SU-DHL-6 (cell line): Measurements from ENCODE around the gene SYTL4.
"Not testable (repeated sequence)": the region's sequence is repeated elsewhere in the genome, so short reads cannot be mapped to it uniquely, and the experiment has no call there.

Source experiments
- H2AFZ ChIP-seq: fragments of 200-600 bp; sonication (generic); 2 replicates; pipeline ENCODE4 v1.6.1; 2014; ENCODE audit warnings: low read depth, mild to moderate bottlenecking, moderate library complexity, mixed read lengths, antibody characterized with exemption, low read length; ENCODE audit not compliant: severe bottlenecking
- H3F3A ChIP-seq: fragments of 200-600 bp; shearing (Covaris generic); 2 replicates; pipeline ENCODE4 v1.6.0; 2016; ENCODE audit warnings: antibody characterized with exemption, mild to moderate bottlenecking; ENCODE audit not compliant: insufficient read depth
- H3K27ac ChIP-seq: fragments of 200-600 bp; sonication (generic); 2 replicates; pipeline ENCODE4 v1.5.1; 2016; ENCODE audit warnings: low read depth, mild to moderate bottlenecking, low read length, moderate library complexity, mixed read lengths
- H3K27me3 ChIP-seq: fragments of 200-600 bp; sonication (generic), shearing (Covaris generic); 2 replicates; pipeline ENCODE4 v1.6.0; 2014; ENCODE audit warnings: mild to moderate bottlenecking, low read length
- H3K36me3 ChIP-seq: fragments of 200-600 bp; sonication (generic); 2 replicates; pipeline ENCODE4 v1.6.1; 2014; ENCODE audit warnings: mild to moderate bottlenecking, low read length, mixed read lengths
- H3K4me2 ChIP-seq: fragments of 300-600, 200-600 bp; shearing (Covaris generic), sonication (generic); 2 replicates; pipeline ENCODE4 v1.6.0; 2014; ENCODE audit warnings: low read length, low read depth, mild to moderate bottlenecking; ENCODE audit not compliant: poor library complexity, severe bottlenecking
- H3K4me3 ChIP-seq: fragments of 200-600 bp; sonication (generic); 2 replicates; pipeline ENCODE4 v1.5.1; 2014; ENCODE audit warnings: antibody characterized with exemption, low read length, mild to moderate bottlenecking, mixed read lengths; ENCODE audit not compliant: insufficient read depth, poor library complexity, severe bottlenecking
- H3K79me2 ChIP-seq: fragments of 200-600 bp; sonication (generic); 2 replicates; pipeline ENCODE4 v1.6.1; 2014; ENCODE audit warnings: mild to moderate bottlenecking, low read length, moderate library complexity; ENCODE audit not compliant: insufficient read depth
- H3K9ac ChIP-seq: fragments of 200-600 bp; sonication (generic); 2 replicates; pipeline ENCODE4 v1.7.0; 2014; ENCODE audit warnings: mild to moderate bottlenecking, low read length
- H3K9me2 ChIP-seq: fragments of 200-600 bp; sonication (generic); replicated peaks from 2 replicates; pipeline ENCODE4 v1.6.1; 2014; ENCODE audit warnings: low read length; ENCODE audit not compliant: insufficient read depth
- H3K9me3 ChIP-seq: fragments of 200-600 bp; sonication (generic); 2 replicates; pipeline ENCODE4 v1.6.1; 2014; ENCODE audit warnings: low read length, mixed read lengths; ENCODE audit not compliant: insufficient read depth
- H4K20me1 ChIP-seq: fragments of 200-600 bp; sonication (generic); 2 replicates; pipeline ENCODE4 v1.6.1; 2014; ENCODE audit warnings: low read depth, mild to moderate bottlenecking, antibody characterized with exemption, low read length, moderate library complexity, mixed read lengths
- EZH2phosphoT487 ChIP-seq: fragments of 200-600 bp; sonication (generic), shearing (Covaris generic); conservative IDR thresholded peaks from 2 replicates; pipeline ENCODE4 v1.6.1; 2018; ENCODE audit warnings: mild to moderate bottlenecking, antibody characterized with exemption, low read length, moderate library complexity, mixed read lengths
- TF ChIP-seq, protein P1 (sequence below): fragments of 200-600 bp; sonication (generic); IDR thresholded peaks from one replicate; pipeline ENCODE4 v1.5.1; 2017; ENCODE audit warnings: antibody characterized with exemption, mild to moderate bottlenecking, low read length, moderate library complexity; ENCODE audit not compliant: insufficient read depth, poor library complexity, severe bottlenecking

SYTL4 gene

DNA sequence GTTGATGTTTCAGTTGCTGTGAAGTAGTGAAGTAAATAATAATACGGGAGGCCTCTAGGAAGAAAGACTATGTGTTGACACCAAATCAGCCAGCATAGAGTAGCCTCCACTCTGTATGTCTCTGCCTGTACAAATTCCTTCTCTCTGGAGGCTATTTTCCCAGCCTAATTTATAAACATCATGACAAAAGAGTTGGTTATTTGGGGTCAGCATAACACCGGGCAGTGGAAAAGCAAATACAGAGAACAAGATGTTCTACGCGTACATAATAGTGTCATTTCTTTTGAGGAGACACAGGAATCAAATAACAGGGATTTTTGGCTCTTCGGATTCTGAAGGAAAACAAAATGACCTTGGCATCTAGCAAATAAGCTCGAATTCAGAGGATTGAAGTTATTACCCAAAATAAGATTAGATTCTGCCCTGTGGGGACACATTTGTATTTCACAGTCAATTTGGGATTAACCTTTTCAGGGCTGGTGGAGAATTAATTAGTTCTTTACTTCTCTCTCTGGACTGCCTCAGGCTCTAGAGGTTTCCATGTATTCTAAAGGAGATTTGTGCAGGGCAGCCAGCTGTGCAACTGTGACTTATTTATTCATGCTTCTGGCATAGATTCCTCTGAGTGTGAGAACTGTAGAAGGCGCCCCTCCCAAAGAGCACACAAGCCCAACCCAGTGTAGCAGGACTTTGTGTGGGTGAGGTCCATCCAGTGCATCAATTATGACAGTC, 14.1 kb upstream of the SYTL4 start:
- Histone ChIP-seq H3K27me3 (no peaks in the 10 kb centered on the region), H3K36me3 (no peaks in the 10 kb centered on the region), H3K9me3 (no peaks in the 10 kb centered on the region), H3K27ac (no peak overlapping the region), H4K20me1 (no peaks in the 10 kb centered on the region), H3K9ac (no peak overlapping the region), H3K4me2 (no peak overlapping the region), H3K4me3 (no peak overlapping the region), H3K79me2 (no peaks in the 10 kb centered on the region), H2AFZ (no peak overlapping the region), H3F3A (no peaks in the 10 kb centered on the region), H3K9me2 (no peaks in the 10 kb centered on the region)
- TF ChIP-seq, protein P1, sequence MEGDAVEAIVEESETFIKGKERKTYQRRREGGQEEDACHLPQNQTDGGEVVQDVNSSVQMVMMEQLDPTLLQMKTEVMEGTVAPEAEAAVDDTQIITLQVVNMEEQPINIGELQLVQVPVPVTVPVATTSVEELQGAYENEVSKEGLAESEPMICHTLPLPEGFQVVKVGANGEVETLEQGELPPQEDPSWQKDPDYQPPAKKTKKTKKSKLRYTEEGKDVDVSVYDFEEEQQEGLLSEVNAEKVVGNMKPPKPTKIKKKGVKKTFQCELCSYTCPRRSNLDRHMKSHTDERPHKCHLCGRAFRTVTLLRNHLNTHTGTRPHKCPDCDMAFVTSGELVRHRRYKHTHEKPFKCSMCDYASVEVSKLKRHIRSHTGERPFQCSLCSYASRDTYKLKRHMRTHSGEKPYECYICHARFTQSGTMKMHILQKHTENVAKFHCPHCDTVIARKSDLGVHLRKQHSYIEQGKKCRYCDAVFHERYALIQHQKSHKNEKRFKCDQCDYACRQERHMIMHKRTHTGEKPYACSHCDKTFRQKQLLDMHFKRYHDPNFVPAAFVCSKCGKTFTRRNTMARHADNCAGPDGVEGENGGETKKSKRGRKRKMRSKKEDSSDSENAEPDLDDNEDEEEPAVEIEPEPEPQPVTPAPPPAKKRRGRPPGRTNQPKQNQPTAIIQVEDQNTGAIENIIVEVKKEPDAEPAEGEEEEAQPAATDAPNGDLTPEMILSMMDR = no peak
- TF ChIP-seq EZH2phosphoT487 = no peak

DNA sequence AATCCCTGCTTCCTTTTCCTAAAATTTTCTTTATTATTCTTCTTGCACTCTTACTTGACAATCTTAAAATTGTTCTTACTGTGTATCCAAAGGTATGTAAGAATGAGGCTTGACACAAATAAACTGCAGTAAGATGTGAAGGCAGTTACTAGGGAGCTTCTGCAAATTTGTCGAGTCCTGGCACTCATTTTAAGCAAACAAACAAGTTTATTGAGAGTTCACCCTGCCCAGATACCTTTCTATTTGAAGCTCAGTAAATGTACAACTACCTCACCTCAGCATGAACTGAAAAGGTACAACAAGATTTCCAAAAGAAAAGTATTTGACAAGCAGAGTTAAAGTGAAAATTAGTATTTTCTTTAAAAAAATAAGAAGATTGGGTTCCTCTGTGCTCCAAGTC, 13.3 kb upstream of the SYTL4 start:
- Histone ChIP-seq H3K27ac (no peak overlapping the region), H3K36me3 (no peaks in the 10 kb centered on the region), H4K20me1 (no peaks in the 10 kb centered on the region), H3K9me3 (no peaks in the 10 kb centered on the region), H3K9me2 (no peaks in the 10 kb centered on the region), H3F3A (no peaks in the 10 kb centered on the region), H3K27me3 (no peaks in the 10 kb centered on the region), H3K9ac (no peak overlapping the region), H2AFZ (no peak overlapping the region), H3K79me2 (no peaks in the 10 kb centered on the region), H3K4me3 (no peak overlapping the region), H3K4me2 (no peak overlapping the region)
- TF ChIP-seq, protein P1 = no peak
- TF ChIP-seq EZH2phosphoT487 = no peak

DNA sequence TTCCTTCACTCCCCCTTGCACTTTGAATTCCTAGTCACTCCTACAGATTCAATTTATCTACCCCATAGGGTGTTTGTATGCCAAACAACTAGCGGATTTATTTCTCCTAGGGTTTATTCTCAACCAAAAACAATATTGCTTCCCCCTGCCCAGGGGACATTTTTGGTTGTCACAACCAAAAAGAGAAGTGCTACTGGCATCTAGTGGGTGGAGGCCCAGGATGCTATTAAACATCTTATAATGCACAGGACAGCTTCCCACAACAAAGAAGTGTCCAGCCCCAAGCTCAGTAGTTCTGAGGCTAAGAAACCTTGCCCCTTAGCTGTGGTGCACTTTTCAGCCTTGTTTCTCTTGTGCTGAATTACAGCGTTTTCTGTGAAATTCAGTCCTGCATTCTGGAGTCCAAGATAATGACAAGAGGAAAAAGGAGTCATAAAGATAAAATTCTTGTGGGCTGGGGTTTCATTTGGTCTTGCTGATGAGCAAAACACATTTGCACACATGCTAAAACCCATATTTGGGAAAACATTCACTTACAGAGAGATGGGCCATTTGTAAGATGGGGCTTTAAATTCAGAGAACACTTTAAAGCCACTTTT, 11.2 kb upstream of the SYTL4 start:
- Histone ChIP-seq H3K4me2 (no peak overlapping the region), H3K9me2 (no peaks in the 10 kb centered on the region)

DNA sequence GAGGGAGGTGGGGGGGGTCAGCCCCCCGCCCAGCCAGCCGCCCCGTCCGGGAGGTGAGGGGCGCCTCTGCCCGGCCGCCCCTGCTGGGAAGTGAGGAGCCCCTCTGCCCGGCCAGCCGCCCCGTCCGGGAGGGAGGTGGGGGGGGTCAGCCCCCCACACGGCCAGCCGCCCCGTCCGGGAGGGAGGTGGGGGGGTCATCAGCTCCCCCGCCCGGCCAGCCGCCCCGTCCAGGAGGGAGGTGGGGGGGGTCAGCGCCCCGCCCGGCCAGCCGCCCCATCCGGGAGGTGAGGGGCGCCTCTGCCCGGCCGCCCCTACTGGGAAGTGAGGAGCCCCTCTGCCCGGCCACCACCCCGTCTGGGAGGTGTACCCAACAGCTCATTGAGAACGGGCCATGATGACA, 7.9 kb downstream of the SYTL4 start:
- not testable (repeated sequence) for H3K9ac ChIP-seq, H4K20me1 ChIP-seq, H3K27me3 ChIP-seq, H3K9me3 ChIP-seq, H2AFZ ChIP-seq, H3F3A ChIP-seq, H3K4me2 ChIP-seq, H3K27ac ChIP-seq, H3K36me3 ChIP-seq, H3K4me3 ChIP-seq, H3K79me2 ChIP-seq, H3K9me2 ChIP-seq

More for the DNA sequence above, 11.2 kb upstream of the SYTL4 start:
- Histone ChIP-seq H3K9me3 (no peaks in the 10 kb centered on the region), H3K9ac (no peak overlapping the region), H3K27me3 (no peaks in the 10 kb centered on the region), H3F3A (no peaks in the 10 kb centered on the region), H4K20me1 (no peaks in the 10 kb centered on the region), H3K79me2 (no peaks in the 10 kb centered on the region), H2AFZ (no peak overlapping the region), H3K36me3 (no peaks in the 10 kb centered on the region), H3K4me3 (no peak overlapping the region), H3K27ac (no peak overlapping the region)
- TF ChIP-seq, protein P1 = no peak
- TF ChIP-seq EZH2phosphoT487 = no peak
